Hematopoietic multipotent progenitor cell treated with erythropoietin and hydrocortisone succinate and interleukin-3 and kit ligand, for 15 days (in vitro differentiated cells): Measurements from ENCODE around the gene RAVER2.

Source experiments
- DNase-seq: peaks from one replicate; pipeline ENCODE4 v3.0.0-alpha.2; 2015; ENCODE audit warnings: low spot score

RAVER2 gene

GRCh38 chr1:64878931-64879611 is 134.2 kb downstream of the RAVER2 start:
- no peak for DNase-seq

- DNase-seq: no peak
Measured at GRCh38 chr1:64880449-64880848, 135.6 kb downstream of the RAVER2 start.

GRCh38 chr1:64881281-64881680 is 136.4 kb downstream of the RAVER2 start:
- DNase-seq: no peak
